Stimulated activated memory B cell treated with anti-CD40 and anti-IgM and Interleukin-4, amounts not matched to agents 10 μg/mL and 1 μg/mL and 100 μg/mL, for 72 hours (primary cell): ENCODE data around the gene CSTPP1.
A peak's percentile ranks its signal among the peaks of the same experiment; 100 is the strongest.
"Not testable (repeated sequence)": the region's sequence is repeated elsewhere in the genome, so short reads cannot be mapped to it uniquely, and the experiment has no call there.

Source experiments
- ATAC-seq: fragments of 150-1000 bp; cut with Tn5 transposase; 2 replicates; pipeline ENCODE4 v1.10.0; 2021
- H3K27ac Mint-ChIP-seq: one replicate; pipeline ENCODE4 v1.8.0; 2022; ENCODE audit warnings: mild to moderate bottlenecking, mixed read lengths
- H3K27me3 Mint-ChIP-seq: one replicate; pipeline ENCODE4 v1.8.0; 2022; ENCODE audit warnings: mixed read lengths
- H3K36me3 Mint-ChIP-seq: one replicate; pipeline ENCODE4 v1.8.0; 2022; ENCODE audit warnings: mixed read lengths
- H3K4me1 Mint-ChIP-seq: one replicate; pipeline ENCODE4 v1.8.0; 2022; ENCODE audit warnings: mixed read lengths
- H3K4me3 Mint-ChIP-seq: one replicate; pipeline ENCODE4 v1.8.0; 2022; ENCODE audit warnings: mild to moderate bottlenecking, moderate library complexity, mixed read lengths
- H3K9me3 Mint-ChIP-seq: one replicate; pipeline ENCODE4 v1.8.0; 2022; ENCODE audit warnings: mixed read lengths

The CSTPP1 gene

GRCh38 chr11:46918788-46919513 lies 17.6 kb upstream of the CSTPP1 start:
- H3K4me1 Mint-ChIP-seq: peaks cover 37% of the 10 kb centered on the region
- H3K36me3 Mint-ChIP-seq: no peaks in the 10 kb centered on the region
- peak overlapping the region; percentile 84 for H3K4me3 Mint-ChIP-seq
- no peaks in the 10 kb centered on the region for H3K9me3 Mint-ChIP-seq
- H3K27ac Mint-ChIP-seq: peak overlapping the region; percentile 5
- no peak for ATAC-seq
- H3K27me3 Mint-ChIP-seq: peaks cover 62% of the 10 kb centered on the region

DNA sequence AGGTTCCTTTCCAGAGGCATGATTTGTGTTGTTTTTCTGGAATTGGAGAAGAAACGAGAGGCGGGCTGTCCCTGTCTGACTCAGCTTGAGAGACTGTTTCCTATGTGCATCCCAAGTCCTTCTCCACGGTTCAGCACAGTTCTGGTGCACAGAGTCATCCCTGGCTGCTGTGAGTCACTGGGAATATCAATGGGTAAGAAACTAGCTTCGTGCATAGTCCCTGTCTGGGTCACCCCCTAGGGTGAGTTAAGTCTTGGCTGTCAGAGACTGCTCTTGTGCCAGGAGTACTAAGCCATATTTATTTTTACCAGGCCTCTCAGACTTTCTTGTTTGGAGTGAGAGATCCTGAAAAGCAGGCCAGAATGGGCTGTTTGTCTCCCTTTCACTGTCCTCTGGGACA lies 15.8 kb upstream of the CSTPP1 start:
- ATAC-seq: no peak
- no peaks in the 10 kb centered on the region for H3K36me3 Mint-ChIP-seq

DNA sequence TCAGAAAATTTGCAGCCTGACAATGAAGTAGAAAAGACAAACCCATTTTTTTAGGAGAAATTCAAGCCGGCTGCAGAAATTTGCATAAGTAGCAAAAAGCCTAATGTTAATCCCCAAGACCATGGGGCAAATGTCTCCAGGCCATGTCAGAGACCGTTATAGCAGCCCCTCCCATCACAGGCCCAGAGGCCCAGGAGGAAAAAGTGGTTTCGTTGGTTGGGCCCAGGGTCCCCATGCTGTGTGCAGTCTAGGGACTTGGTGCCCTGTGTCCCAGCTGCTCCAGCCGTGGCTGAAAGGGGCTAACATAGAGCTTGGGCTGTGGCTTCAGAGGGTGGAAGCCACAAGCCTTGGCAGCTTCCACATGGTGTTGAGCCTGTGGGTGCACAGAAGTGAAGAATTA lies 8.6 kb upstream of the CSTPP1 start:
- peaks cover 40% of the 10 kb centered on the region for H3K27me3 Mint-ChIP-seq
- ATAC-seq, H3K4me1 Mint-ChIP-seq, H3K4me3 Mint-ChIP-seq, H3K9me3 Mint-ChIP-seq, H3K27ac Mint-ChIP-seq, H3K36me3 Mint-ChIP-seq: not testable (repeated sequence)

More for the DNA sequence above, 15.8 kb upstream of the CSTPP1 start:
- no peak overlapping the region for H3K27ac Mint-ChIP-seq
- no peaks in the 10 kb centered on the region for H3K9me3 Mint-ChIP-seq
- no peak overlapping the region for H3K4me3 Mint-ChIP-seq
- H3K4me1 Mint-ChIP-seq: peaks cover 37% of the 10 kb centered on the region
- H3K27me3 Mint-ChIP-seq: peaks cover 52% of the 10 kb centered on the region

- not testable (repeated sequence) for H3K4me3 Mint-ChIP-seq, H3K9me3 Mint-ChIP-seq, ATAC-seq, H3K36me3 Mint-ChIP-seq, H3K27ac Mint-ChIP-seq, H3K4me1 Mint-ChIP-seq
- H3K27me3 Mint-ChIP-seq: peaks cover 40% of the 10 kb centered on the region
Observed at GRCh38 chr11:46928701-46929100, 7.9 kb upstream of the CSTPP1 start.

DNA sequence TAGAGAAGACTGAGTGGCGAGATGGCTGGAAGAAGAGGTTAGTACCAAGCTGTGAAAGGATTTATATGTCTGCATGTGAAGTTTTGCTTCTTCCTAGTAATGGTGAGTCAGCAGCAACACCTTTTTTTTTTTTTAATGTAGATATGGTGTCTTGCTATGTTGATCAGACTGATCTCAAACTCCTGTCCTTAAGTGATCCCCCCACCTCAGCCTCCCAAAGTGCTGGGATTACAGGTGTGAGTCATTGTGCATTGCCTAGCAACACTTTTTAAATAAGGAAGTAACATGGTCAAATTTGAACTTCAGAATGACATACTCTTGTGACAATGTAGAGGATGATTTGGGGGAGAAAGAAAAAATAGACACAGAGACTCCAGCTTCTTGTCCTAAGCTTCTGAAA lies 6.5 kb upstream of the CSTPP1 start:
- H3K4me3 Mint-ChIP-seq: no peak overlapping the region
- no peak overlapping the region for H3K27ac Mint-ChIP-seq
- no peaks in the 10 kb centered on the region for H3K4me1 Mint-ChIP-seq
- ATAC-seq: no peak
- H3K9me3 Mint-ChIP-seq: no peaks in the 10 kb centered on the region
- H3K27me3 Mint-ChIP-seq: peaks cover 39% of the 10 kb centered on the region
- H3K36me3 Mint-ChIP-seq: no peaks in the 10 kb centered on the region

DNA sequence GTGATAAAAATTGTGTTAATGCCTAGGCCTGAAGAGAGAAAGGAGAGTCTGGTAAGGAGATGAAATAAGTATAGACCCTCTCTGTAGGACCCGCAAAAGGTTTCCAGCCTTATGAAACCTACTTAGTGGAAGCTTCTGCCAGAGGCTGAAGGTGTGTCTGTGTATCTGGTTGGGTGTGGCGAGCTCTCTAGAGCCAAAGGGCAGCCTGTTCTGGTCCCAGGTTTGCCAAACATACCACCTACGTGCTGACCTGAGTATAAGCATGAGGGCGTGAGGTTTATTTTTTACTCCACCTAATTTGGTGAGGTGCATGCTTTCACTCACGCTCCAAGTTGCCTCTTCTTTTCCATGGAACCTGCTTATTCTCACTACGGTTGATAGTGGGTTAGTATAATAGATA lies 5.6 kb downstream of the CSTPP1 start:
- no peaks in the 10 kb centered on the region for H3K27me3 Mint-ChIP-seq
- H3K27ac Mint-ChIP-seq: no peak overlapping the region

DNA sequence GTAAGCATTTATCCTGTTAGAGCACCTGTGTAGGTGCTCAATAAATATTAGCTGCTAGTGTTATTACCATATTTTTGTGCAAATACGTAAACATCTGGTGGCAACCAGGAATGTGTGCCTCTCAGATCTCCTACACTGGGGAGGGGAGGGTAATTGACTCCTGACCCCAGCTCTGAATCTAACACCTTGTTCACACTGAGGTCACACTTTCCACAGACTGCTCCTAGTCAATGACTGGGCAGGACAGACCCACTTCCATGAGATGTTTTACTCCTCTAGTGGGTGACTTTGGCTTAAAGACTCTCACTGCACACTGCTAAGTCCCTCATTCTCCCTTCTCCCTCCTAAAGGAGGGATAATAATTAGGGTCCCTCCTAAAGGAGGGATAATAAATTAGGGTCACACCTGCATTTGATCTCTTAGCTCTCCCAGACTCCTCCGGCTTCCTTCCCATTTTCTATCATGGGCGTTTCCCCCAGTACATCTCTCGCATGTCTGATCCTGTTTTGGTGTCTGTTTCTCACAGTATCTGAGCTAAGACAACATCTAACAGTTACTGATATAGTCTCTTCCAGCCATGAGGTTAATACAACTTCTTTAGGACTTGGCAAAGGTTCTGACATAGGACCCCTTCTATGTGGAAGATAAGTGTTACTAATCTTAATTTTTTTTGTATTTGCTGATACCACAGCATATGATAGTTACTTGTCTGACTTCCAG lies 8.0 kb downstream of the CSTPP1 start:
- no peaks in the 10 kb centered on the region for H3K4me1 Mint-ChIP-seq
- H3K9me3 Mint-ChIP-seq: no peaks in the 10 kb centered on the region
- no peak overlapping the region for H3K4me3 Mint-ChIP-seq
- peaks cover 11% of the 10 kb centered on the region for H3K36me3 Mint-ChIP-seq
- ATAC-seq: no peak
- no peak overlapping the region for H3K27ac Mint-ChIP-seq
- H3K27me3 Mint-ChIP-seq: no peaks in the 10 kb centered on the region

More for the DNA sequence above, 5.6 kb downstream of the CSTPP1 start:
- ATAC-seq: no peak
- H3K4me1 Mint-ChIP-seq: peaks cover 2% of the 10 kb centered on the region
- H3K4me3 Mint-ChIP-seq: no peak overlapping the region
- H3K9me3 Mint-ChIP-seq: no peaks in the 10 kb centered on the region
- peaks cover 11% of the 10 kb centered on the region for H3K36me3 Mint-ChIP-seq

DNA sequence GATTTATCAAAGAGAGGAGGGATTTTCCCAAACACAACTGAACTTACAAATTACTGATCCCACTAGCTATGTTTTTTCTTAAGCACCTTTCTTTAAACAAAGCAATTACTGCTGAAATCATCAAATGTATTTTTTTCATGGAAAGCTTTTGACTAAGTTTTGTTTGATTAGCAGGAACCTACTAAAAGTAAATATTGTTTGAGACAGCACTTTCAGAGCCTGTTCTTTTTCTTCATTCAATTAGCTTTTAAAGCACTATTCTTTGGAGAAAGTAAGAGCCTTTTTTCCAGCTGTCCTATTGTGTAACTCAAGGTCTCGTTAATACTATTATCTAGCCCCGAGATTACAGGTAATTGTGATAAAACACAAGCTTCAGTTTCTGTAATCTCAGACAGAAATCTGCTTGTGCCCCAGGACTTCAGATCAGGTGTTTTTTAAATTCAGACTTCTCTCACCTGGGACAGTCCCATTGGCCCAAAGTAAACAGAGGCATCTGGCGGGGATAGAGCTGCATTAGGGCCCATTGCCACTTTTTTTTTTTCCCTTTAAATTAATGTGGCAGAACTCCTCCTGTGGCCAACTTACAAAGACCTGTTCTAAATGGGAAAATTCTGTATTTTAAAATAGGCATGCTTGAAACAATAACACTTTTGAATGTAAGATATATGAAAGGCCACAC lies 11.0 kb downstream of the CSTPP1 start:
- H3K27ac Mint-ChIP-seq: no peak overlapping the region
- no peak overlapping the region for H3K4me3 Mint-ChIP-seq
- no peaks in the 10 kb centered on the region for H3K9me3 Mint-ChIP-seq
- H3K36me3 Mint-ChIP-seq: peaks cover 12% of the 10 kb centered on the region
- no peak for ATAC-seq
- no peaks in the 10 kb centered on the region for H3K27me3 Mint-ChIP-seq
- H3K4me1 Mint-ChIP-seq: no peaks in the 10 kb centered on the region

GRCh38 chr11:46948378-46949131 lies 12.0 kb downstream of the CSTPP1 start:
- no peak for ATAC-seq
- Mint-ChIP-seq H3K4me3 (no peak overlapping the region), H3K9me3 (no peaks in the 10 kb centered on the region), H3K36me3 (peaks cover 18% of the 10 kb centered on the region), H3K27me3 (no peaks in the 10 kb centered on the region), H3K4me1 (no peaks in the 10 kb centered on the region), H3K27ac (no peak overlapping the region)

DNA sequence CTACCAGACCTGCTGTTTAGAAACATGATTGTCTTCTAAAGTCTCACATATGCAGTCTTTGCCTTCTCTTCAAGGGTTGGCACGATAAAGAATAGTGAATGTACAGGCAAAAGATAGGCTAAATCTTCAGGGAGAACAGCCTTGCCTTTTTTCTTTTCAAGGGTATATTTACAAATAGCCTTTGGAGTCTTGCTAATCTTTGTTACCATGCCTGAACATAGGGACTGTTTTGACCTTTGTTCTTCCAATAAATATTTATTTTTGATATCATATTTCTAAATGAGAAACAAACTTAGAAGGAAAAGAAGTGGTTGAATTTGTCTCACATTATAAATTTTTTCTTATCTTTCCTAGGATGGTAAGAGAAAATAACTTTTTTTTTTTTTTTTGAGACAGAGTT lies 12.7 kb downstream of the CSTPP1 start:
- Mint-ChIP-seq H3K4me1 (no peaks in the 10 kb centered on the region), H3K36me3 (peaks cover 24% of the 10 kb centered on the region), H3K27ac (no peak overlapping the region), H3K9me3 (no peaks in the 10 kb centered on the region), H3K4me3 (no peak overlapping the region), H3K27me3 (no peaks in the 10 kb centered on the region)
- ATAC-seq: no peak

- ATAC-seq: no peak
- H3K4me1 Mint-ChIP-seq: no peaks in the 10 kb centered on the region
- no peak overlapping the region for H3K4me3 Mint-ChIP-seq
- H3K27me3 Mint-ChIP-seq: no peaks in the 10 kb centered on the region
- no peaks in the 10 kb centered on the region for H3K9me3 Mint-ChIP-seq
- no peak overlapping the region for H3K27ac Mint-ChIP-seq
- H3K36me3 Mint-ChIP-seq: peaks cover 19% of the 10 kb centered on the region
Observed at GRCh38 chr11:46951864-46952263, 15.3 kb downstream of the CSTPP1 start.

DNA sequence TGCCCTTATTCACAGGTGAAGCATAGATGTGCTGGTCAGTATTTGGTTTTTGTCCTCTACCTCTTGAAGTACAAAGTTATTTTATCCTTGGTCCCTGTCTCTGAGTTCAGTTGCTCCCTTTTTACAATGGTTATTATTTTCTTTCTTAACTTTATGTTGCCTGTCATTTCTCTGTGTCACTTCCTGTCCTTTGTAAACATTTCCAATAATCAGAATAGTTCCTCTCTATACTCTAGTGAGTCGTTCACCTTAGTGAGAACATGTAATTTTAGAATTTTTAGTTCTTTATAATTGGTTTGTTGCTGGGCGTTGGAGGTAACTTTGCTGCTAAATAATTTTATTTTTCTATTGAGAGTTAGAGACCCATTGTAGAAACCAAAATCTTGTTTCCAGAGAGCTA lies 16.0 kb downstream of the CSTPP1 start:
- H3K27me3 Mint-ChIP-seq: no peaks in the 10 kb centered on the region
- no peaks in the 10 kb centered on the region for H3K9me3 Mint-ChIP-seq
- peaks cover 19% of the 10 kb centered on the region for H3K36me3 Mint-ChIP-seq
- H3K4me3 Mint-ChIP-seq: no peak overlapping the region
- no peaks in the 10 kb centered on the region for H3K4me1 Mint-ChIP-seq
- no peak for ATAC-seq
- H3K27ac Mint-ChIP-seq: no peak overlapping the region

GRCh38 chr11:46953093-46953492 lies 16.5 kb downstream of the CSTPP1 start:
- Mint-ChIP-seq H3K9me3 (no peaks in the 10 kb centered on the region), H3K27ac (no peak overlapping the region), H3K36me3 (peaks cover 19% of the 10 kb centered on the region), H3K4me3 (no peak overlapping the region), H3K4me1 (no peaks in the 10 kb centered on the region), H3K27me3 (no peaks in the 10 kb centered on the region)
- no peak for ATAC-seq

- ATAC-seq: no peak
- Mint-ChIP-seq H3K27me3 (no peaks in the 10 kb centered on the region), H3K4me3 (no peak overlapping the region), H3K36me3 (peaks cover 42% of the 10 kb centered on the region), H3K4me1 (peaks cover 8% of the 10 kb centered on the region), H3K9me3 (no peaks in the 10 kb centered on the region), H3K27ac (no peak overlapping the region)
Observed at GRCh38 chr11:46958777-46959176, 22.2 kb downstream of the CSTPP1 start.

DNA sequence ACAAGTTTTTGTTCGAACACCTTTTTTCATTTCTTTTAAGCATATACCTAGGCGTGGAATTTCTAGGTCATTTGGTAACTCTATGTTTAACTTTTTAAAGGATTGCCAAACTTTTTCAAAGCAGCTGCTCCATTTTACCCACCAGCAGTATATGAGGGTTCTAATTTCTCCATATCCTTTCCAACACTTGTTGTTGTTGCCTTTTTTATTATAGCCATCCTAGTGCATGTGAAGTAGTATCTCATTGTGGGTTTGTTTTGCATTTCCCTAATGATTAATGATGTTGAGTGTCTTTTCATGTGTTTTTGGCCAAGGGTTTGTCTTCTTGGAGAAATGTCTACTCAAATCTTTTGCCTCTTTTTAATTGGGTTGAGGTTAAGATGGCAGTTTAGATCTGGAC lies 24.5 kb downstream of the CSTPP1 start:
- ATAC-seq: no peak
- Mint-ChIP-seq H3K9me3 (no peaks in the 10 kb centered on the region), H3K36me3 (peaks cover 51% of the 10 kb centered on the region), H3K4me3 (no peak overlapping the region), H3K27me3 (no peaks in the 10 kb centered on the region), H3K4me1 (peaks cover 8% of the 10 kb centered on the region), H3K27ac (no peak overlapping the region)
